B cell (primary cell): Measurements from ENCODE around the gene DNAI1. TPM values are rescaled to one million over a fixed set of nuclear protein-coding genes. Genes with fewer than 3 reads are reported as not detected.

Experiments used
- ATAC-seq: fragments of 200-7000 bp; cut with Tn5 transposase; one replicate; pipeline ENCODE4 v1.10.0; 2021; ENCODE audit warnings: low read depth, mild to moderate bottlenecking, moderate number of reproducible peaks, moderate library complexity
- CTCF ChIA-PET: fragments of 350-600 bp; sonication (Branson Sonifier 250); formaldehyde crosslinking; loops from one replicate; lab custom pipeline; 2021; ENCODE audit warnings: antibody characterized with exemption, inconsistent platforms; lab: Charles Lee
- POLR2A ChIA-PET: fragments of 350-600 bp; sonication (Branson Sonifier 250); formaldehyde crosslinking; loops from one replicate; lab custom pipeline; 2021; ENCODE audit warnings: antibody characterized with exemption; lab: Charles Lee
- DNase-seq: peaks from one replicate; pipeline ENCODE4 v3.0.0; 2013
- H2AFZ ChIP-seq: 2 replicates; pipeline ENCODE4 v1.6.1; 2012; ENCODE audit warnings: mild to moderate bottlenecking, low read depth, low read length; ENCODE audit not compliant: insufficient read depth, poor library complexity, severe bottlenecking
- H3K27ac ChIP-seq, 2 donors: 1 replicate in 1 of 2; 2 replicates in 1 of 2; pipeline ENCODE4 v1.5.1; 2012 to 2013; ENCODE audit warnings: low read length in 2 of 2, mild to moderate bottlenecking in 2 of 2, moderate library complexity in 1 of 2
- H3K27me3 ChIP-seq, 4 experiments: fragments of 200-600 bp in 1 of 4; sonication (generic) in 1 of 4; replicated peaks in 1 of 4; 1 replicate in 2 of 4; 2 replicates in 2 of 4; pipeline versions ENCODE4 v1.6.1 to v1.7.0; 2013 to 2016; ENCODE audit warnings: low read length in 3 of 4, mild to moderate bottlenecking in 2 of 4, mixed read lengths in 1 of 4, moderate library complexity in 1 of 4; ENCODE audit not compliant: insufficient read depth in 4 of 4, control insufficient read depth in 3 of 4; ENCODE audit errors: control extremely low read depth in 1 of 4
- H3K36me3 ChIP-seq, 2 experiments: replicated peaks in 1 of 2; 1 replicate in 1 of 2; 2 replicates in 1 of 2; pipeline versions ENCODE4 v1.6.1 to v1.7.1; 2013; ENCODE audit warnings: low read length in 1 of 2; ENCODE audit not compliant: insufficient read depth in 2 of 2, control insufficient read depth in 1 of 2; ENCODE audit errors: control extremely low read depth in 1 of 2, extremely low read depth in 1 of 2
- H3K4me1 ChIP-seq, 2 donors: fragments of 200-600 bp in 1 of 2; sonication (generic) in 1 of 2; 1 replicate in 1 of 2; 2 replicates in 1 of 2; pipeline versions ENCODE4 v1.5.1 to v1.6.1; 2013 to 2017; ENCODE audit warnings: low read length in 2 of 2; ENCODE audit not compliant: control insufficient read depth in 2 of 2, insufficient read depth in 2 of 2
- H3K4me2 ChIP-seq: replicated peaks from 2 replicates; pipeline ENCODE3; 2012; ENCODE audit warnings: mild to moderate bottlenecking, low read depth, low read length; ENCODE audit not compliant: poor library complexity, severe bottlenecking
- H3K4me3 ChIP-seq, 5 experiments: fragments of 200-600 bp in 1 of 5; sonication (generic) in 1 of 5; 1 replicate in 3 of 5; 2 replicates in 2 of 5; pipeline versions ENCODE4 v1.5.1 to v1.7.0; 2011 to 2016; ENCODE audit warnings: low read length in 4 of 5, mild to moderate bottlenecking in 4 of 5, low read depth in 2 of 5, control low read depth in 1 of 5, moderate library complexity in 1 of 5; ENCODE audit not compliant: insufficient read depth in 1 of 5; ENCODE audit errors: control extremely low read depth in 1 of 5, extremely low read depth in 1 of 5
- H3K79me2 ChIP-seq: fragments of 200-600 bp; sonication (generic); one replicate; pipeline ENCODE4 v1.6.0; 2016; ENCODE audit warnings: low read length; ENCODE audit not compliant: control insufficient read depth, insufficient read depth
- H3K9ac ChIP-seq: fragments of 200-600 bp; sonication (generic); 2 replicates; pipeline ENCODE4 v1.6.1; 2017; ENCODE audit warnings: mild to moderate bottlenecking, low read length, moderate library complexity
- H3K9me3 ChIP-seq, 3 donors: one replicate each; pipeline versions ENCODE4 v1.6.1 to v1.7.1; 2013; ENCODE audit warnings: low read length in 2 of 3; ENCODE audit not compliant: control insufficient read depth in 2 of 3, insufficient read depth in 1 of 3; ENCODE audit errors: control extremely low read depth in 1 of 3
- H4K20me1 ChIP-seq: 2 replicates; pipeline ENCODE4 v1.6.0; 2012; ENCODE audit warnings: mild to moderate bottlenecking, low read length; ENCODE audit not compliant: insufficient read depth, control insufficient read depth, poor library complexity, severe bottlenecking
- H3K27ac Mint-ChIP-seq: one replicate; pipeline ENCODE4 v1.8.0; 2021; ENCODE audit warnings: mixed read lengths
- H3K27me3 Mint-ChIP-seq: one replicate; pipeline ENCODE4 v1.8.0; 2021; ENCODE audit warnings: mixed read lengths
- H3K4me1 Mint-ChIP-seq: one replicate; pipeline ENCODE4 v1.8.0; 2021; ENCODE audit warnings: mixed read lengths
- H3K4me3 Mint-ChIP-seq: one replicate; pipeline ENCODE4 v1.8.0; 2021; ENCODE audit warnings: mixed read lengths
- H3K9me3 Mint-ChIP-seq: one replicate; pipeline ENCODE4 v1.8.0; 2022; ENCODE audit warnings: mixed read lengths; ENCODE audit not compliant: insufficient read depth
- CTCF ChIP-seq: fragments of 200-600 bp; IDR thresholded peaks from one replicate; pipeline ENCODE4 v1.8.0; 2022; ENCODE audit warnings: antibody characterized with exemption, mild to moderate bottlenecking
- EZH2 ChIP-seq: IDR thresholded peaks from 2 replicates; pipeline ENCODE4 v1.6.1; 2012; ENCODE audit warnings: borderline replicate concordance, low read depth, mild to moderate bottlenecking, moderate library complexity, low read length; ENCODE audit not compliant: insufficient read depth, poor library complexity, severe bottlenecking
- WGBS: methylation state at CpG from one replicate; pipeline ENCODE4 v1.1.5; 2013; ENCODE audit warnings: missing lambda C conversion rate; ENCODE audit not compliant: insufficient coverage; 5-methylcytosine and 5-hydroxymethylcytosine counted together
- intact Hi-C: fragments of 100-400 bp; cut with micrococcal nuclease; formaldehyde crosslinking; loops from one replicate; pipeline ENCODE4 v1.10.0; 2022
- polyA plus RNA-seq: library from polyadenylated mRNA; depleted of rRNA; stranded (reverse); fragments of >200 nt; gene quantifications from 2 replicates; pipeline ENCODE4 v1.2.3, GENCODE V29; 2012
- total RNA-seq, 2 donors: library from RNA; stranded (reverse); fragments of 120-200 nt in 1 of 2; gene quantifications; 1 replicate in 1 of 2; 2 replicates in 1 of 2; pipeline versions ENCODE4 v1.2.3 to v1.2.4, GENCODE V29; 2013 to 2022

Gene DNAI1
- total and polyA plus RNA-seq, 2 donors (not counting 1 experiment from before 2014, with no cell fraction given): not detected

- DNase-seq: no peak
- Mint-ChIP-seq H3K4me1 (no peaks in the 10 kb centered on the region), H3K27ac (no peak overlapping the region), H3K9me3 (no peaks in the 10 kb centered on the region), H3K27me3 (peaks cover 33% of the 10 kb centered on the region), H3K4me3 (no peak overlapping the region)
- no peak for ATAC-seq
- Histone ChIP-seq H3K27ac (no peak overlapping the region), H3K36me3 (no peaks in the 10 kb centered on the region), H3K4me3 (no peak overlapping the region), H3K9me3 (peaks cover 0 to 6% (median 0%) of the 10 kb centered on the region in 3 donors), H3K4me1 (no peaks in the 10 kb centered on the region), H3K79me2 (no peaks in the 10 kb centered on the region), H3K9ac (no peak overlapping the region), H3K27me3 (peaks cover 0 to 19% (median 5%) of the 10 kb centered on the region in 4 experiments), H2AFZ (no peak overlapping the region), H3K4me2 (no peak overlapping the region), H4K20me1 (no peaks in the 10 kb centered on the region)
- intact Hi-C loops: no loop called here
- ChIA-PET POLR2A (no interaction called here), CTCF (interaction anchor here (1.2 kb wide), 1 partner anchor 84 kb away, joined by 3 read pairs; no protein-coding TSS in a partner anchor)
- 83% methylated on average over 8 of the region's 12 CpGs for WGBS
- TF ChIP-seq CTCF (no peak), EZH2 (no peak)
Observed at GRCh38 chr9:34550016-34550680, 91.5 kb downstream of the DNAI1 start.

- Mint-ChIP-seq H3K27ac (no peak overlapping the region), H3K4me1 (no peaks in the 10 kb centered on the region), H3K9me3 (no peaks in the 10 kb centered on the region), H3K27me3 (peaks cover 32% of the 10 kb centered on the region), H3K4me3 (no peak overlapping the region)
- no peak overlapping the region for H3K9ac ChIP-seq
- no peak overlapping the region for H2AFZ ChIP-seq
- no peaks in the 10 kb centered on the region for H3K79me2 ChIP-seq
- ChIA-PET CTCF (no interaction called here), POLR2A (no interaction called here)
- no peak overlapping the region for H3K4me2 ChIP-seq
- ATAC-seq (no peak), DNase-seq (no peak)
- intact Hi-C loops: no loop called here
- no peak overlapping the region for H3K4me3 ChIP-seq
- H4K20me1 ChIP-seq: no peaks in the 10 kb centered on the region
- H3K27ac ChIP-seq: no peak overlapping the region
- H3K4me1 ChIP-seq: no peaks in the 10 kb centered on the region
- H3K36me3 ChIP-seq: no peaks in the 10 kb centered on the region
- no peak for TF ChIP-seq CTCF
- 83% methylated on average over 5 of the region's 5 CpGs for WGBS
- peaks cover 0 to 6% (median 0%) of the 10 kb centered on the region in 3 donors for H3K9me3 ChIP-seq
- H3K27me3 ChIP-seq: peaks cover 0 to 20% (median 5%) of the 10 kb centered on the region in 4 experiments
Observed at GRCh38 chr9:34550681-34551270, 92.2 kb downstream of the DNAI1 start.
